ENCODE measurements around the gene GALNT18. TPM values are rescaled to one million over a fixed set of nuclear protein-coding genes. Genes with fewer than 3 reads are reported as not detected.

Gene GALNT18
- total RNA-seq, 1 experiment from 2014 or later: 14.1 TPM

GRCh38 chr11:11531131-11531908 is 90.5 kb downstream of the GALNT18 start:
- Mint-ChIP-seq H3K36me3 (ENCODE audit: insufficient read depth, unreplicated experiment) (peaks cover 7% of the 10 kb centered on the region), H3K27ac (ENCODE audit: low read depth, unreplicated experiment) (no peak overlapping the region), H3K4me1 (ENCODE audit: insufficient read depth, unreplicated experiment) (no peaks in the 10 kb centered on the region), H3K27me3 (ENCODE audit: insufficient read depth, unreplicated experiment) (no peaks in the 10 kb centered on the region), H3K9me3 (ENCODE audit: unreplicated experiment) (no peaks in the 10 kb centered on the region), H3K4me3 (ENCODE audit: unreplicated experiment) (no peak overlapping the region)
- intact Hi-C loops (cut with micrococcal nuclease): no loop called here
- no TSS peak for BruUV-seq (replicated peaks)
- ChIA-PET CTCF (interaction anchor here (0.5 to 0.6 kb wide), 2 partner anchors 28 to 1067 kb away, joined by 3 to 4 read pairs; no protein-coding TSS in a partner anchor), POLR2A (interaction anchor here (0.6 kb wide), 2 partner anchors 373 to 617 kb away, joined by 3 read pairs; no protein-coding TSS in a partner anchor)
- TF ChIP-seq CTCF (IDR thresholded peaks at IDR 0.05; ENCODE audit: unreplicated experiment): no peak
- no peak for DNase-seq (ENCODE audit: unreplicated experiment)

GRCh38 chr11:11528986-11529385 is 92.8 kb downstream of the GALNT18 start:
- H3K36me3 Mint-ChIP-seq (ENCODE audit: insufficient read depth, unreplicated experiment): no peaks in the 10 kb centered on the region
- H3K9me3 Mint-ChIP-seq (ENCODE audit: unreplicated experiment): no peaks in the 10 kb centered on the region
- H3K4me1 Mint-ChIP-seq (ENCODE audit: insufficient read depth, unreplicated experiment): peaks cover 8% of the 10 kb centered on the region
- TF ChIP-seq CTCF (IDR thresholded peaks at IDR 0.05; ENCODE audit: unreplicated experiment): no peak
- no peak overlapping the region for H3K4me3 Mint-ChIP-seq (ENCODE audit: unreplicated experiment)
- intact Hi-C loops (cut with micrococcal nuclease): no loop called here
- DNase-seq (ENCODE audit: unreplicated experiment): peak; percentile 35
- ChIA-PET CTCF (interaction anchor here (0.6 kb wide), 1 partner anchor 129 kb away, joined by 4 read pairs; no protein-coding TSS in a partner anchor), POLR2A (no interaction called here)
- H3K27me3 Mint-ChIP-seq (ENCODE audit: insufficient read depth, unreplicated experiment): no peaks in the 10 kb centered on the region
- no peak overlapping the region for H3K27ac Mint-ChIP-seq (ENCODE audit: low read depth, unreplicated experiment)
- no TSS peak for BruUV-seq (replicated peaks)

- H3K4me1 Mint-ChIP-seq (ENCODE audit: insufficient read depth, unreplicated experiment): peaks cover 8% of the 10 kb centered on the region
- ChIA-PET POLR2A (no interaction called here), CTCF (interaction anchor here (0.7 to 0.8 kb wide), 2 partner anchors 9 to 1092 kb away, joined by 3 to 4 read pairs; no protein-coding TSS in a partner anchor)
- H3K27ac Mint-ChIP-seq (ENCODE audit: low read depth, unreplicated experiment): no peak overlapping the region
- BruUV-seq (replicated peaks): no TSS peak
- intact Hi-C loops (cut with micrococcal nuclease): no loop called here
- TF ChIP-seq CTCF (IDR thresholded peaks at IDR 0.05; ENCODE audit: unreplicated experiment): no peak
- H3K27me3 Mint-ChIP-seq (ENCODE audit: insufficient read depth, unreplicated experiment): no peaks in the 10 kb centered on the region
- no peaks in the 10 kb centered on the region for H3K9me3 Mint-ChIP-seq (ENCODE audit: unreplicated experiment)
- H3K4me3 Mint-ChIP-seq (ENCODE audit: unreplicated experiment): no peak overlapping the region
- DNase-seq (ENCODE audit: unreplicated experiment): no peak
- no peaks in the 10 kb centered on the region for H3K36me3 Mint-ChIP-seq (ENCODE audit: insufficient read depth, unreplicated experiment)
These were observed 96.5 kb downstream of the GALNT18 start for GRCh38 chr11:11525283-11525682.

- no peak overlapping the region for H3K27ac Mint-ChIP-seq (ENCODE audit: low read depth, unreplicated experiment)
- peaks cover 8% of the 10 kb centered on the region for H3K4me1 Mint-ChIP-seq (ENCODE audit: insufficient read depth, unreplicated experiment)
- ChIA-PET CTCF (interaction anchor here (0.8 kb wide), 1 partner anchor 10 kb away, joined by 4 read pairs; no protein-coding TSS in a partner anchor), POLR2A (no interaction called here)
- no peak overlapping the region for H3K4me3 Mint-ChIP-seq (ENCODE audit: unreplicated experiment)
- no peaks in the 10 kb centered on the region for H3K36me3 Mint-ChIP-seq (ENCODE audit: insufficient read depth, unreplicated experiment)
- DNase-seq (ENCODE audit: unreplicated experiment): no peak
- H3K27me3 Mint-ChIP-seq (ENCODE audit: insufficient read depth, unreplicated experiment): no peaks in the 10 kb centered on the region
- BruUV-seq (replicated peaks): no TSS peak
- H3K9me3 Mint-ChIP-seq (ENCODE audit: unreplicated experiment): no peaks in the 10 kb centered on the region
- no peak for TF ChIP-seq CTCF (IDR thresholded peaks at IDR 0.05; ENCODE audit: unreplicated experiment)
- intact Hi-C loops (cut with micrococcal nuclease): no loop called here
These were observed 97.3 kb downstream of the GALNT18 start for GRCh38 chr11:11524436-11525061.

Data from MCF 10A (cell line).